GM21737 (cell line): ENCODE data around the gene TMEM63B.
"Not testable (repeated sequence)": the region's sequence is repeated elsewhere in the genome, so short reads cannot be mapped to it uniquely, and the experiment has no call there.

Source experiments
- ATAC-seq: cut with Tn5 transposase; IDR thresholded peaks from one replicate; pipeline ENCODE4 v1.9.1; 2021; ENCODE audit warnings: mild to moderate bottlenecking, moderate library complexity; ENCODE audit not compliant: unreplicated experiment

Gene TMEM63B

DNA sequence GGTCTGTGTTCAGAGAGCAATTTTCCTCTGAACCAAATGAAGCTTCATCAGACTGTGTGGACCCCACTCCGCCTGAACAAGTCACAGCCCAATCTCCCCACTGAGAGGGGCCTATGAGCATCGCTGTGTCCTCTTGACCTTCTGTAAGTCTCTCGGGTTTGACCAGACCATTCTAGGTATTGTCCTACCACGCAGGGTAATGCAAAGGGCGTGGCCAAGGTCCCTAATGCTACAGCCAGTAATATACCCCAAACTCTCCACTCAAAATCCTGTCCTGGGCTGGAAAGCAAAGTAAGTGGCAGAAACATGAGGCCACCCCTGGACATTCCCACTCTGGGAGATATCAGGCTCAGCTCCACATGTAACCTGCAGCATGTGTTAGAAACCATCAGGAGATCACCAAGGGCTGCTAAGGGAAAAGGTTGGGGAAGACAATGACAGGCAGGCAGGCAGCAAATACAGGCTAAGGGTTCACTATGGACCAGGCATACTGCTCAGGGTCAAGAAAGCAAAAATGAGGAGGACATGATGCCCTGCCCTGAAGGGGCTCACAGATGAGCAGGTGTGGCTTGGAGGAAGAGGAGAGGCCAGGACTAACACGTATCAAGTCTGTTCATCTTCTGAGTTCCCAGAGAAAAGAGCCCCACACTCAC is 33.5 kb upstream of the TMEM63B start:
- ATAC-seq = no peak

GRCh38 chr6:44094403-44095242 is 32.7 kb upstream of the TMEM63B start:
- no peak for ATAC-seq

DNA sequence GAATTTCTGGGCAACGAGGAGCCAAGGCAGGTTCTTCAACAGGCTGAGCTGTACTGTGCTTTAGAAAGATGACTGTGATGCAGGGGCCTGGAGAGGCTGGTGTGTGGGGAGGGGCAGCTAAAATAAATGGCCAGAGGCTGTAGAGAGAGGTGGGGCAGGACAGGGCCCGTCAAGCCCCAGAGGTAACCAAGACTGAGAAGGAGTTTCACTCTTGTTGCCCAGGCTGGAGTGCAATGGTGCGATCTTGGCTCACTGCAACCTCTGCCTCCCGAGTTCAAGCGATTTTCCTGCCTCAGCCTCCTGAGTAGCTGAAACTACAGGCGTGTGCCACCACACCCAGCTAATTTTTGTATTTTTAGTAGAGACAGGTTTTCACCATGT is 32.1 kb upstream of the TMEM63B start:
- not testable (repeated sequence) for ATAC-seq

DNA sequence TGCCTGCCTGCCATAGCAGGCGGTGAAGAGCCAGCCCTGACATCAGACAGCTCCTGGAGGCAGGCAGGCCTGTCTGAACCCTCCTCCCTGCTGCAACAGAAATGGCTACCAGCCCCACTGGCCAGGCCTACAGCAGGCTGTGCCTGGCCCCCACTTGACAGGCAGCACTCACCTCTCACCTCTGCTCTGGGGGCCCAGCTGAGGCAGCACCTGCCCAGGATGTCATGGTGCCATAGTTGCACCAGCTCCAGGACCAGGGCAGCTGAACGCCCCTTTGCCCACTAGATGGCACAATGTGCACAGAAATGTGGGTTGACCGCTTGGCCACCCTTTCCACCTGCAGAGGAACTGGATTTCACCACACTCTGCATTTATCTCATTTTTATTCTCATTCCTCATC is 30.7 kb upstream of the TMEM63B start:
- ATAC-seq = no peak

DNA sequence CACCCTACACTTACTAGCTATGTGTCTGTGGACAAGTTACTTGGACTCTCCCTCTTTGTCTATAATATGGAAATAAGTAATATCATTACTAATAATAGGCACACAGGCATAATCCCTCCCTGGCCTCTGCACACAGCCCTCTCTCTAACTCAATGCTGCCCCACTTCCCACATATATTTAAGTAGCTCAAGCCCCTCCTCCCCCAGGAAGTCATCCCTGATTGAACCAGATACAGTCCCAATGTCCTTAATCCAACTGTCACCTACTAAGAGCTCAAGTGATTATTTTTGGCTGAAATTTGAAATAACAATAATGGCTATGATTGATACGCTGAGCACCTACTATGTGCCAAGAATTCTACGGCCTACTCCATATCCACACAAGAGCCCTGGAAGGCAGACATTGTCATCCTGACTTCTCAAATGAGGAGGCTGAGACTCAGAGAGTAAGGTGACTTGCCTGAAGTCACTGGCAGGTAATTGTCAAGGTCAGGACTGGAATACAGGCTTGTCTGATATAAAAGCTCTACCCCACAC is 29.5 kb upstream of the TMEM63B start:
- no peak for ATAC-seq

- ATAC-seq = no peak
Observed at GRCh38 chr6:44099192-44099591, 28.2 kb upstream of the TMEM63B start.

DNA sequence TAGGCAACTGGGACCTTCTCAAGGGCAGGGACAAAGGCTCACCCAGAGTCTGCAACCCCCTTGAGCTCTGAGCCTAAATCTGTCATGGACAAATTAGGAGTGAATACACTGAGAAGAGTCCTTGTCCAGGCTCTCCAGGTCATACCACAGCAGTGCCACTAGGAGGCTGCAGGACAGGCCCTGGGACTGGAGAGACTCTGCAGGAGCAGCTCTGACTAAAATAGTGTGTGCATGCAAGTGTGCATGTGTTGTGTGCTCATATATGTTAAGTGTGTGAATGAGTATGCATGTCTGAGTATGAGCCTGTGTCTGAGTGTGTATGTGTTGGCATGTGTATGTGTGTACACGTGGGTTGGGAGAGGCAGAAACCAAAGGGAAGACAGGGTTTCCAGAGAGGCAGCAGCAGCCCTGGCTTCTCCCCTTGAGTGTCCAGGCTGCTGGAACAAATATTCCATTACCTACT is 27.2 kb upstream of the TMEM63B start:
- no peak for ATAC-seq

- ATAC-seq = no peak
Observed at GRCh38 chr6:44101832-44102231, 25.5 kb upstream of the TMEM63B start.

GRCh38 chr6:44102527-44102926 is 24.8 kb upstream of the TMEM63B start:
- no peak for ATAC-seq

DNA sequence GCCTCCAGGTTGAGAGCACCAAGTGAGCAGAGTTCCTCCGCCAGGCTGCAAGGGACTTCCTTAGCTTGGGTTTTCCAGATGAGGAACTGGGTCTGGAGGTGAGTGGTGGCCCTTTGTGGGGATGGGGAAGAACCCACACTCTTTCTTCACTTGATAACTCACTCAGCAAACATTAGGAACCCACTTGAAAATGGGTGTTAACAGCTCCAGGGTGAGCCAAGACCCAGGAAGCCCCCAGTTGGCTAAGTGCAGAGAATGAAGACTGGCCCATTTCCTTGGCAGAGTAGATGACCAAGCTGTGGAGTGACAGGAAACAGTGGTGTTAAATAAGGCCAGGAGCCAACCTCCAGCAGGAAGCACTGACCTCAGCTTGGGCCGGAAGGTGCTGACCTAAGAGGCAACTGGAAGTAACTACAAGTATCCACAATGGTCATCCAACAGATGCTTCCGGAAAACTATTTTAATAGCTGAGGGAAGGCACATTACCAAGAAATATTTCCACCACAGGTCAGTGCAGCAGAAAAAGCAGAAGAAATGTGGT is 22.8 kb upstream of the TMEM63B start:
- no peak for ATAC-seq

- no peak for ATAC-seq
Observed at GRCh38 chr6:44105146-44105545, 22.2 kb upstream of the TMEM63B start.

DNA sequence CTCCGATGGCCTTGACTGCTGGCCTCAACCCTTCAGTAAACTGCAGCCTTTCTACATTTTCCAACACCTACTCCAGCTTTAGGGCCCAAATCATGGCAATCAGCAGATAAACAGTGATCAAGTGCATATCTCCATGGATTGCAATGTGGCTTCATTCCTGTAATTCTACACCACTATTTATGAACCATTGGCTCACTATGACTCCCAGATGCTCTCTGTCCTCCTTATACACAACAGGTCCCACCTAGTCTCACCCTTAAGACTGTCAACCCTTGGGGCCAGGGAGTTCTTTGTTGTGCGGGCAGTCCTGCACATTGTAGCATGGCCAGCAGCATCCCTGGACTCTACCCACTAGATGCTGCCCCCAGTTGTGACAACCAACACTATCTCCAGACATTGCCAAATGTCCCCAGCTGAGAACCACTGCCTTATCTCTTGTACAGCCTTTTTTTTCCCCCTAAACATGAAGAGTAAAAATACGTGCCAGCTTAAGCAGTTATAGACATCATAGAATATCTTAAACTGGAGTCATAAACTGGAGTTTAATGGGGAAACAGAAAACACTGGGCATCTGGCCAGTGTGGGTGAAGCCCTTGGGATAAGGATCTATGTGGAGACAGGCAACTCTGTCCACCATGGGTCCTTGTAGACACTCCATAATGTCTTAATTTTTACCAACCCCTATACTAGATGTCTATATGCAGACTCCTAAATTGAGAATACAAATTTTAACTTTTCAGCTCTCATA is 21.2 kb upstream of the TMEM63B start:
- no peak for ATAC-seq

GRCh38 chr6:44107017-44107416 is 20.3 kb upstream of the TMEM63B start:
- ATAC-seq = no peak

GRCh38 chr6:44108471-44108870 is 18.9 kb upstream of the TMEM63B start:
- ATAC-seq = no peak

GRCh38 chr6:44109212-44109611 is 18.1 kb upstream of the TMEM63B start:
- no peak for ATAC-seq

GRCh38 chr6:44110005-44110676 is 17.2 kb upstream of the TMEM63B start:
- no peak for ATAC-seq

DNA sequence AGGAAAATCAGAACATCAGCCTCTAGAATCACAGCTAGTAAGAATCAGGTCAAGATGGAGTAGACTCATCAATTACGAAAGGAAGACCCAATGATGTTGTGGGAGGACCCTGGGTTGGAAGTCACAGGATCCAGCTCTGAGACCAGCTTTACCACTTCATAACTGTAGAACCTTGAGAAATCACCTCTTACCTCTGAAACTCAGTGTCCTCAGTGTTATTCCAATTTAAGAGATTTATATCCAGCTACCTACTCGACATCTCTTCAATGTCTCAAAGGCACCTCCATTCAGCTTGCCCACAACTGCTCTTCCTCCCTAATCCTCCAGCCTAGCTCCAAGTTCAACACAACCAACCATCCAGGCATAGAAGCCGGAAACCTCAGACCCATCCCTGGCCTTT is 16.4 kb upstream of the TMEM63B start:
- ATAC-seq = no peak

DNA sequence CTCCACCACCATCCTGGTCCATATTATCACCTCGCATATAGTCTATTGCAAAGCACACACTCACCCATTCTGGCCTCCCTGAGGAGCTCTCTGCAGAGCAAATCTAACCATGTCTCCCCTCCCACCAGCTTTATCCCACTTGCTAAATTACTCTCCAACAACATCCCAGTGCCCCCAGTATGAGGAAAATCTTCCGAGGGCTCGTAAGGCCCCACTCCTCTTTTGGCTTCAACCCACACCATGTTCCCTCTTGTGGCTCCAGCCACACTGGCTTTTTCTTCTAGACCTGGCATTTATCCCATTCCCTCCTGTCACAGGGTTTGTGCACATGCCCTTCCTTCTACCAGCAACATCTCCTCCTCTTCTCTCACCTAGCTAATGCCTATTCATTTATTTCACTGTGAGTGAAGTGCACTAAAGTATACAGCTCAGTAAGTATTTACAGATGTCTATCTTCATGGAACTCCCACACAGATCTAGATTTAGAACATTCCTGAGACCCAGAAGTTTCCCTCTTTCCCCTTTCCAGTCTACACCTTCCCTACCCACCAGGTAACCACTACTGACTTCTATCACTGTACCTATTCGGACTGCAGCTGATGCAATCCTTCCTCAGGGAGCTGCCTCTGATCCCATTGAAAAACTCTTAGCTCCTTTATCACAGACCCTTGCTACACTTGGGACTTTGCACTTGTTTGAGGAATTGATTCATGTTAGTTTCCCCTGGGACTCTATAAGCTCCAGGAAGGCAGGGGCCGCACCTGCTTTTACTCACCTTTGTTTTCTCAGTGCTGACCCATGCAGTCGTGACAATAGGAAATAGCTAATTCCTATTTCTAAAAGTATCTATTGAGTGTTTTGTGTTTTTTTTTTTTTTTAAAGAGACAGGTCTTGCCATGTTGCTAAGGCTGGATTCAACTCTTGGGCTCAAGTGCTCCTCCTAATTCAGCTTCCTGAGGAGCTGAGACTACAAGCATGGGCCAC is 15.6 kb upstream of the TMEM63B start:
- no peak for ATAC-seq

DNA sequence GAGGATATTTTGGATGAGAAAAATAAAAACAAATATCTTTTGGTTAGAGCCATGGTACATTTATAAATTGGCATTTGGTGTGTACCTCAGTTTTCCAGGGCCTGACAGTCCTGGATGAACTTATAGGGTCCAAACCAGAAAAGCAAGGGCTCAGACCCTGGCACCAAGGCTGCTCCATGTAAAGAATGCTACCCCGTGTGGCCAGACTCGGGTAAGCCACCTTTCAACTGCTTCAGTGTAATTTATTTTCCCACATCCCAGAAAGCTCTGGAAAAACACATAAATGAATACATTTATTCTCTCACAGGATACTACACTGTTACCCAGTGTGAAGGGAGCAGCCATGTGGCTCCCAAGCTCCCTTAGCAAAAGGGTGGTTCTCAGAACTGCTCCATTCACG is 13.9 kb upstream of the TMEM63B start:
- no peak for ATAC-seq
